Body of pancreas (tissue), 4 donors: ENCODE measurements around the gene AHI1.

ENCODE experiments used
- POLR2A ChIP-seq, 3 donors: fragments of 450-650 bp; IDR thresholded peaks; one replicate each; pipeline ENCODE4 v1.6.1; 2016; ENCODE audit warnings: antibody characterized with exemption in 3 of 3, mild to moderate bottlenecking in 2 of 3
- TF ChIP-seq, protein P1 (sequence below), 7 experiments: fragments of 450-650 bp in 4 of 7; fragments of 200-600 bp in 3 of 7; sonication (generic) in 3 of 7; IDR thresholded peaks; one replicate each; pipeline ENCODE4 v1.5.1; 2016 to 2019; ENCODE audit warnings: antibody characterized with exemption in 7 of 7

DNA sequence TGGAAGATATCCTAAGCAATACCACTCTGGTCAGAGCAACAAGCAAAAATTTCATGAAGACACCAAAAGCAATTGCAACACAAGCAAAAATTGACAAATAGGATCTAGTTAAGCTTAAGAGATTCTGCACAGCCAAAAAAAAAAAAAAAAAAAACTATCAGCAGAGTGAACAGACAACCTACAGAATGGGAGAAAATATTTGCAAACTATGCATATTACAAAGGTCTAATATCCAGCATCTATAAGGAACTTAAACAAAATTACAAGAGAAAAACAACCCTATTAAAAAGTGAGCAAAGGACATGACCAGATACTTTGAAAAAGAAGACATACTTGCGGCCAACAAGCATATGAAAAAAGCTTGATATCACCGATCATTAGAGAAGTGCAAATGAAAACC lies 20.0 kb upstream of the AHI1 start:
- TF ChIP-seq, protein P1, sequence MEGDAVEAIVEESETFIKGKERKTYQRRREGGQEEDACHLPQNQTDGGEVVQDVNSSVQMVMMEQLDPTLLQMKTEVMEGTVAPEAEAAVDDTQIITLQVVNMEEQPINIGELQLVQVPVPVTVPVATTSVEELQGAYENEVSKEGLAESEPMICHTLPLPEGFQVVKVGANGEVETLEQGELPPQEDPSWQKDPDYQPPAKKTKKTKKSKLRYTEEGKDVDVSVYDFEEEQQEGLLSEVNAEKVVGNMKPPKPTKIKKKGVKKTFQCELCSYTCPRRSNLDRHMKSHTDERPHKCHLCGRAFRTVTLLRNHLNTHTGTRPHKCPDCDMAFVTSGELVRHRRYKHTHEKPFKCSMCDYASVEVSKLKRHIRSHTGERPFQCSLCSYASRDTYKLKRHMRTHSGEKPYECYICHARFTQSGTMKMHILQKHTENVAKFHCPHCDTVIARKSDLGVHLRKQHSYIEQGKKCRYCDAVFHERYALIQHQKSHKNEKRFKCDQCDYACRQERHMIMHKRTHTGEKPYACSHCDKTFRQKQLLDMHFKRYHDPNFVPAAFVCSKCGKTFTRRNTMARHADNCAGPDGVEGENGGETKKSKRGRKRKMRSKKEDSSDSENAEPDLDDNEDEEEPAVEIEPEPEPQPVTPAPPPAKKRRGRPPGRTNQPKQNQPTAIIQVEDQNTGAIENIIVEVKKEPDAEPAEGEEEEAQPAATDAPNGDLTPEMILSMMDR (IDR thresholded peaks at IDR 0.05) = no peak
- TF ChIP-seq POLR2A (IDR thresholded peaks at IDR 0.05) = no peak
